GF-D8 (cell line): ENCODE measurements around the gene NEURL1B.

ENCODE experiments used
- DNase-seq: peaks from one replicate; lab custom pipeline; 2025; lab: John Stamatoyannopoulos, UW

Gene NEURL1B

DNA sequence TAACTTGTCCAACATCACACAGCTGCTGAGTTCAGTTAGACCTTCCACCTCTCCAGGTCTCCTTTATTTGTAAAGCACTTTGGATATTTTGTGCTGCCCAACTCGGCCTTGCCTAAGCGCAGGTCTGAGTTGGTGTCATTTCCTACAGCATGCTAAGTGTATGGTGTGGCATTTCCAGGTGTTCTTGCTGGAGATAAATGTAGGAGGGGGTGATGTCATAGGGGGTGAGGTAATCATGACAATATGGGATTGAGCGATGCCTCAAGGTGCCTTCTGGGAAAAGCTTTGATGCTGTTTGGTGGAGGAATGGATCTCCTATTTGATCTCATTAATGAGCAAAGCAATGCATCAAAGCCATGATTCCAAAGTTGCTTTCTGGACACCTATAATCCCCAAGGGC lies 32.3 kb upstream of the NEURL1B start:
- no peak for DNase-seq

DNA sequence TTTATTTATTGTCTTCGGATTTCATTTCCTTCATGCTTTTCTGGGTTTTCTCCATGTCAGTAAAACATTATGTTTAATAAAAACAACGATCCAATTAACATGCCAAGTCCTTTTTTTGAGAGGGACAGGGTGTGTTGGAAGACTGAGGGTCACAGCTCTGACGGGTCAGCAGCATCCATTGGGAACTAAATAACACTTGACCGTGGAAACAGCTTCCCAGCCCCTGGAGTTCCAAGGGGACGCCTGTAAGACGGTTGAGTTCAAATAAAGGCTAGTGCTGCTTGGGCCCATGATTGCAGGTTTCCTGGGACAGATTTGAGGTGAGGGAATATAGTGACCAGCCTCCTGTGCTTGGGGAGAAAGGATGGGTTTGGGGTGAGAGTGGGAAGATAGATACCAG lies 30.4 kb upstream of the NEURL1B start:
- DNase-seq = no peak

DNA sequence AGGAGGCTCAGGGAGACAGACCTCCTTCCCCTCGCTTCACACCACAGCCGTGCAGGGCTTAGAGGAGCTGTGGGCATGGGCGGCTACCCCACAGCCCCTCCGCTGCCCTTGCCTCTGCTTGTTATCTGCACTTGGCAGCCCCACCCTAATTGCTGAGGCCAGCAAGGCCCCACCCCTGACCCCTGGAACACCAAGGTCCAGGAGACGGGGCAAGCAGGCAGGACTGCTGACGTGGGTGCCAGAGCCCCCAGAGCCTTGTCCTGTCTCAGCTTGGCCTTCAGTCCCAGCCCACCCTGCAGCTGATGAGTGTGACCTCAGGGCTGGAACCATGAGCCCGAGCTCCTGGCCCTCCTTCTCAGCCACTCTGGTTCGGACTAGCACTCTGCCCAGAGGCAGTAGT lies 29.1 kb upstream of the NEURL1B start:
- no peak for DNase-seq

DNA sequence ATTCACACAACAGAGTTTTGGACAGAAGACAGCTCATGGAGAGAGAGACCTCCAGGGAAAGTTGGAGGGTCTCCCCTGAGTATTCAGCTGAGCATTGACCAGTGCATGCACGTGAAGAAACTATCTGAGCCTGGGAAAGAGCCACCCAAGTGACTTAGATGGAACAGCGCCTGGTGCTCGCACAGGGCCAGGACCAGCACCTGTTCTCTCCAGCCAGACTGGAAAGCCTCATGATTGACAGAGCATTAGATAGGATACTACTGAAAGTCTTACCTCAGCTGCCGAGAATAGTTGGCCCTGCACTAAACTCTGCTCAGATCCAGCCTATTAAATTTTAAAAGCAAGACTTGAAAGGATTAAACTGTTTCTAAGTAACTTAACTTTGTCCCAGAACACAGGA lies 28.3 kb upstream of the NEURL1B start:
- no peak for DNase-seq

DNA sequence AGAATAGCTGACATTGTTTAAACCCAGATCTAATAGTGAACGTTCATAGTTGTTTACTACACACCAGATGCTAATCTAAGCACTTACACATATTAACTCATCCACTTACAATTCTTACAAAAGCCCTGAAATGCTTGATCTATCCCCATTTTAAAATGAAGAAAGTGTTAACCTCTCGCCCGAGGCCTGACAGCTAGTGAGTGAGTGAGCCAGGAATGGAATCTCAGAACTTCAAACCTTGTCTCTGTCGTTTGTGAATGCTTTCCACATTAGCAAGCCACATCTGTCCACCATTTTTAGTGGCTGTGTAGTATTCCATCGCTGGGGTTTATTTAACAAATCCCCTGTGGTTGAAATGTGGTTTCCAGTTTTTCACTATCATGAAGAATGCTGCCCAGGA lies 24.9 kb upstream of the NEURL1B start:
- DNase-seq = no peak

DNA sequence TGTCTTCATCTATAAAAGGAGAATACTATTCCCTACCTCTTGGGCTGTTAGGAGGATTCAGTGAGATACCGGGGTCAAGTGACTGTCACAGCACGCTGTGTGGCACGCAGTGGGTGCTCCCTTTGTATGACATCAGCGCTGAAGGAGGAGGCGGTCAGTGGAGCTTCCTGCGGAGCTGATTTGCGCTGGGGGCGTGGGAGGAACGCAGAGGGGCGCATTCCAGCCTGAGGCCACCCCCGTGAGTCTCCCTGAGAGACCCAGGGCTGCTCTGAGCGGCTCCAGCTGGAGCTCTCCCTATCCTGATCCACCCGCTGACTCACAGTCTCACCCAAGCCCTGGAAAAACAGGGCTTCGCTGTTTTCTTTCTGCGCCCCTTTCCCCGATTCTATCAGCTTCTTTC lies 24.3 kb upstream of the NEURL1B start:
- no peak for DNase-seq

DNA sequence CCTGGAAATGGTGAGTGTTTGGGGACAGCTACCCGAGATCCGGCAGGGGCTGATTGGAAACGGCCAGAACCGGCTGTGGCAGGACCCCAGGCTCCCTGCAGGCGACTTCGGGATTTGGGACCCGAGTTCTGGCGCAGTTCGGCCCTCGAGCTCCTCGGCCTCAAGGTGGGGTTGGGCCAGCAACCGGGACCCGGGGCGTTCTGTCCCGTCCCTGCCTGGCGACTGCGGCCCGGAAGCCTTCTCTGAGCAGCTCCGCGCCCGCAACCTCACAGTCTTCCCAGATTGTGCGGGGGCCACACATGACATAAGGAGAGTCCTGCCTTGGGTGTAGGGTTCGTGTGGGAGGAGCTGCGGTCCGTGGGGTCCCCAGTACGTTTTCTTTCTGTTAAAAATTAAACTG lies 23.2 kb upstream of the NEURL1B start:
- DNase-seq = no peak

DNA sequence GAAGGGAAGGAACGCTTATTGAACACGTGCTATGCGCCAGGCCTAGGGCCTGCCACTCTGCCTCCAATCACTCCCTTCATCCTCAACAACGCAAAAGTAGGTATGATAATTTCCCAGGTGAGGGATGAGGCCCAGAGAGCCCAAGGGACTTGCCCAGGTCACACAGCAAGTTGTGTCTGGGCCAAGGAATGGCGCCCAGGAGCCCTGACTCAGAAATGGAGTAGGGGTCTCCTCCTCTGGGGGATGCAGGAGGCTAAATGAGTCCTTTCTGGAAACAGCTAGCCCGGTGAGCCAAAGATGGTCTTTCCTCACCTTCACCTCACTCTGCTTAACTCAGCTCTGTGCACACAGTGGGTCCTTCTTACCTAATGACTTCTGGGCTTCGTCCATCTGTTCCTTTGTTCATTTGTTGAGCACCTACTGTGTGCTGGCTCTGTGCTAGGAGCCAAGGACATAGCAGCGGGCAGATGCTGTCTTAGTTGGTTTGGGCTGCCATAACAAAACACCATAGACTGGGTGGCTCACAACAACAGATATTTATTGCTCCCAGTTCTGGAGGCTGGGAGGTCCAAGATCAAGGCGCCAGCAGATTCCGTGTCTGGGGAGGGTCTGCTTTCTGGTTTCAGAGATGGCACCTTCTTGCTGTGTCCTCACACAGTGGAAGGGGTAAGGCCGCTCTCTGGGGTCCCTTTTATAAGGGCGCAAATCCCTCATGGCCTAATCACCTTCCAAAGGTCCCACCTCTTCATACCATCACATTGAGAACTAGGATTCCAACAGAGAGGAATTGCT lies 22.3 kb upstream of the NEURL1B start:
- DNase-seq = no peak

DNA sequence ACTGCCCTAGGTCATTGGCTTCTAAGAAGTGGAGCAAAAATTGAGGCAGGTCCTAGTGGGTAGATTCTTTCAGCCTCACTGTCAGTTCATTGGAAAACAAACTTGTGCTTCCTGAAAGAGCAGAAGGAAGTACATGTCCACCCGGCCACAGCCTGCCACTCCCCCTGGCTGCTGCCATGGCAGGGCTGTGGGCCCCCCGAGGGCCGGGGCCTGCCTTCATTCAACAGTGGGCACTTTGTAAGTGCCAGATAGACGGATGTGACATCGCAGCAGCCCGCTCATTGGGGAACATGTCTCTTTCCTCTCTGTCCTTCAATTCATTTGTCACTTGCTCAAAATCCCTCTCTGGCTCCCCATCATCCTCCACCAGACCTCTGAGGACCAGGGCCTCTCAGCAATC lies 20.6 kb upstream of the NEURL1B start:
- no peak for DNase-seq

DNA sequence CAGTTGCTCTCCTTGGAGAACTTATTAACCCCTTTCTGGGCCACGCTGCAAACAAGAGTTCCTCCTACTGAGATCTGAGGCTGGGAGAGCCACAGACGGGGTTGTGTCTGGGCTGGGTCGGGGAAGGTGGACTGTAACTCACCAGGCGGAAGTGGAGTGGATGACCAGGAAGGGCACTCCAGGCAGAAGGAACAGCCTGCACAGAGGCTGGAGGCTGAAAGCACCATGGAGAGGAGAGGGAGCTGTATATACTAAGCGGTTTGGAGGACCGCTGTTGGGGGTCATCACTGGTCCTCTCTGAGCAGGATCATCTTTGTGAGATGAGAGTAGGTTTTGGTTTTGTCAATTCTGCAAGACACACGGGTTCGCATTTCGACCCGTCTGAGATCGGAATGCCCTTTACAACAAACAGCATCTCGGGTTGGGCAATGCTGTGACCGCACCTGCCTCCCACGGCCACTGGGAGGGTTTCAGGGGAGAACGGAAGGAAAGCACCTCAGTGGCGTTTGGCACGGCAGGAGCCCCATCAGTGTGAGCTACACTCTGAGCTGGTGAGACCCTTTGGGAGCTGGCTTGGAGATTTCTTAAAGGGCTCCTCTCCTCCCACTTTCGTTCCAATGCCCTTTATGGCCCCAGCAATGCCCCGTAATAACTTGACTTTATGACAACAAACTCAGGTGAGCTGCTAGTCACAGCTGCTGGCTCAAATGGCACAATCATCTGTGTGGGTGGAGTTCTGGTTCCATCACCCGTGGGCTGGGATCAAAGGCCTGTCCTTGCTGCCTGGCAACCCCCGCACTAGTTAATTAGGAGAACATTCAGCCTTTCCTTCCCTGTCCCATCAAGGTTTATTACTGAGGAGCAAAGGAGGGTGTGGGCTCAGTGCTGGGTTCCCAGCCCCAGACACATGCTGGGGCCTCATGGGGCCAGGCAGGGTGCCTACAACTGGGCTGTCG lies 18.7 kb upstream of the NEURL1B start:
- no peak for DNase-seq

DNA sequence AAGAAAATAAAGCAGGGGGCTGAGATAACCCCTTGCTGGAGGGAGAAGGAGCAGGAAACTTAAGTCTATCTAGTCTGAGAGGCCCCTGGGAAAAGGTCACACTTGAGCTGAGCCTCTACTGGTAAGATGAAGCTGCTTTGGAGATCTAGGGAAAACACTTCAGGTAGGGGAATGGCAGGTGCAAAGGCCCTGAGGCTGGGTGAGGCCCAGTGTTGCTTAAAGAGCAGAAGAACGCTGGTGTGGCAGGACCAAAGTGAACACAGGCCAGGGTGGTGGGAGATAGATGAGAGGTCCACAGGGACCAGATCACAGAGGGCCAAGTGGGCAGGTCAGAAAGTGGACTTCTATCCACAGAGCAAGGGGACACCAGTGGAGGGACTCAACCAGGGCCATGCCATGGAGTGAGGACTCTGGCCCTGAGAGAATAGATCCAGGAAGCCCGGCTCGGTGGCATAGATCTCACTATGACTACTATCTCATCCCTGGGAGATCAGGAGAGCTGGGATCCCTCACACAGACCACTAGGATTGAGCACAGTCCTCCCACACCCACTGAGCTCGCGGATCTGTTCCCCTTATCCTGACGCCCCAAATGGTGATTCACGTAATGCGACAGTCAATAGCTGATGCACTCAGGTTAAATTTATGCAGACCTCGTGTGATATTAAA lies 17.6 kb upstream of the NEURL1B start:
- no peak for DNase-seq

DNA sequence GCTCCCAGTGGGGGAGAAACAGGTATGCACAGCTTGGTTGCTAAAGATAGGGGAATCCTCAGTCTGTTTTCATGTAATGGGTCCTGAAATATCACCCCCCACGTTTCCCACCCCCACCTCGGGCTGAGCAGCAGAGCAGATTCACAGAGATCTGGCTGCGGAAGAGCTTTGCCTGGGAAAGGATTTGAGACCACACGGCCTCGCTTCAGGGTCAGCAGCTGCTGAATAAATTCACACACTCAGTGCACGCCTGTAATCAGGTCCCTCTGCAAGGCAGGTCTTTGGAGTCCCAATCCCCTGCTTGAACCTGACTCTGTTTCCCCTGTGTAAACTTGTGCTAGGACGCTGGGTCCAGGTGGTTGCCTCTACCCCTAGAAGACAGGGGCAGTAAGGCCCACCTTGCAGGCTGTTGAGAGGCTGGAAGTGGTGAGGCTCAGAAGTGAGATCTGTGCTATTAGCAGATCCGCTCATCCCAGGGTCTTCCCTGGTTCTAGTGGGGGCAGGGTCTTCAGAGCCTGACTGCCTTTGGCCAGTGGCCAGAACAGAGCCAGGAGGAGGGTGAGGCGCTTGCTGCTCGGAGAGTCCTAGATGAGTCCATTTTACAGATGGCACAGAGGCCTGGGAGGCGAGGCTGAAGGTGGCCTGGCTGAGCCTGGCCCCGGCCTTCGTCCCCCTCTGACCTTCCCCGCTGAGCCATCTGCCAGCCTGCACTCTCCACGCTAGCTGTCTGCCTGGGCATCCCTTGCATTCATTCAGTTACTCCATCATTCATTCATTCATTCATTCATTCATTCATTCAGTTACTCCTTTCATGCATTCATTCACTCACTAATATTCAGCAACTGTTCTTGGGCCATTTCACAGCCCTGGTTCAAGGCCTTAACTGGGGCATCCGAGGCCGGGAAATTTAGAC lies 16.7 kb upstream of the NEURL1B start:
- DNase-seq = no peak

DNA sequence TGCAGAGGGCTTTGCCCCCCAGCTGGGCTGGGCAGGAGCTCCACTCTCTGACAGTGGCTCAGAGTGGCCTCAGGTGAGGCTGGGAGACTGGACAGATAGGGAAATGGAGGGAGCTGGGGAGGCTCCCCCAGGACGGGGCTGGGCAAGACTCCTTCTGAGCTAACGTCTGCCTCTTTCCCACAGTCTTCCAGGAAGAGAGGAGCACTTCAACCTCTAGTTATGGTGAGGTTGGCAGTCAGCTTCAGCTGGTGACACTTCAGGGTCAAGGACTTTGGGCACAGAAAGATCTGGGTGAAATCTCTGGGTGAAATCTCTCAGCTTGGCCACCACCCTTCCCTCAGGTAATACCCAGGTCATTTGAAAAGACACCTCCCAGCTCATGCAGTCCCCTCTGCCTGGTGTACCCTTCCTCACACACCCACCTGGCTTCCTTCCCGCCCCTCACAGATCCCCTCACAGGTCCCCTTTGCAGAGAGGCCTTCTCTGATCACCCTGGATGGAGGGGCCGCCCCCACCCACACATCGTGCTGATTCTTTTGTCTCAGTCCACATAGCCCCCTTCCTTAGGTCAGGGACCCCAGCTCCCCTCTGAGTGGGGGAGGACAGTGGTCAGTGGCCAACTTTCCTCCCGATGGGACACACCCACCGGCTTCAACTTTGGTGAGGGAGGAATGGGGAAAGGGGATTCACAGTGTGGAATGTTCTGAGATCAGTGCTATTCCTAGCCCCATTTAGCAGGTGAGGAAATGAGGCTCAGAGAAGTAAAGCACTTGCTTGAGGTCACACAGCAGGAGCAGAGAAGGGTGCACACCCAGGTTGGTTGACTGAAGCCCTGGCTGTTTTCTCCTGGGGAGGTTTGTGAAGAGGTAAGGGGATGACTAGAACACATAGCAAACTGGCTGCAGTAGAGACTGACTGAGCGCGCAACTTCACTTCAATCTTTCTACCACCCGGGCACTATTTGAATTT lies 15.8 kb upstream of the NEURL1B start:
- no peak for DNase-seq

DNA sequence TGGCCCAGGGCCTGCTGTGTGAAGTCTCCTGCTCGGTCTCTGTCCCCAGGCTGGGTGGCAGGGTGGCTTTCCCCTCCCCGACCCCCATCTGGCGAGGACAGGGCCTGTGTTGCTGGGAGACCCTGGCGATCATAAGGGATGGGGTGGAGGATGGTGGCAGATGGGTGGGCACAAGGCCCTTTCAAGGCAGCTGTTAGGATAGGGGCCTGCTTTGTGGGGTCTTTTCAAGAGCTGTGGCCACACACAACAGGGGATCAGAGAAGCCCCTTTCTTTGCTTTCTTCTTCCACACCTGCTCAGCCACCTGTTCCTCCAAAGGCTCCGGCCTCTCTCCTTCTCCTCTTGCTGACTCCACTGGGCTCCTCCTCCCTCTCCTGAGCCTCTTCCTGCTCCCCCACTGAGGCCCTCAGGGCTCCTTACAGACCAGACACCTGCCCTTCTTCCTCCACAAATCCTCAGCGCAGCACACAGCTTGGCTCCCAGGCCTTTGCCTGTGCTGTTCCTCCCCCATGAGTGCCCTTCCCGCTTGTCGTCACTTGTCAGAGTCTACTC lies 15.0 kb upstream of the NEURL1B start:
- no peak for DNase-seq

DNA sequence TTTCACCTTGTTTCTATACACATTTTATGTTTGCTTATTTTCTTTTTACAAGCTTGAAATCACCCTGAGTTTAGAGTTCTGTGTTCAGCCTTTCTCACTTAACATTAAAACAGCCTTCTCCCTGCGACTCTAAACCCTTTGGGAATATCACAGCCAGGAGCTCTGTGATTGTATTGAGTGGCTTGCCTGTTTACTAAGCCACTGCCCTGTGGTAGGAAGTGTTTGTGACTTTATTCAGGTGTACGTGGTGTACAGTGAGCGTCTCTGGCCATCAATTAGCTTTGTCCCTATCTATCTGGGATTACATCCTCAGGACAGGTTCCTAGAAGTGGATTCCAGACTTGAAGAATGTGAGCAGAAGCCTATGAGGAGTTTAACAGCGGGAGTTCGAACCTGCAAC lies 11.0 kb upstream of the NEURL1B start:
- no peak for DNase-seq

DNA sequence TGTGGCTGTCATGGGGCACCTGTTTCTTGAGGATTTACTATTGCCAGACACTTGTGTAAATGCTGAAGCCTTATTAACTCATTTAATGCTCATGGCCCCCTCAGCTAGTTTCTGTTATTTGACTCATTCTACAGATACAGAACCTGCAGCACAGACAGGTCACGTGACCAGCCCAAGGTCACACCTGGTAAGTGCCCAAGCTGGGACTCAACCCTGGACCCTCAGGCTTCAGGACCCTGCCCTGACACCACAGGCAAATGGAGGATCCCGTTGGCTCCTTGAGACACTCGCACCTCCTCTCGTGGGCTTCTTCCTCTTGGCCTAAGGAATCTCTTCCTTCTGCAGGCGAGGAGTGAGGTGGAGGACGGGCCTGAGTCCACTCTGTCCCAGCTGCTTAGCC lies 10.6 kb upstream of the NEURL1B start:
- DNase-seq = no peak

DNA sequence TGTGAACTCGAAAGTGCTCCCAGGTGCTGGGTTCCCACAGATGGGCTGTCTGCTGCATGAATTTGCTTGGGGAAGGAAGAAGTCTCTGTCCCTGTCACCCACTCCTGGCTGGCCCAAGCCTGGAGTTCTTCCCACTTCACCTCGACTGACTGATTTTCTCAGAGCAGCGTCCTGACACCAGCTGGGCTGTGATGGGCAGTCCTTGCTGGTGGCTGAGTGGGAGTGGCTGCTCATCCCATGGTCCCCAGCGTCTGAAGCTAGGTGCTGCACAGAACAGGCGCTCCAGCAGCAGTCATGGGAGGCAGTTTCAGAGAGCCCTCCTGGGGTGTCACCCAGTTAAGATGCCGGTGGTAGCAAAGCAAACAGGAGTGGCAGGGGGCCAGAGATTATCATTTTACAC lies 10.1 kb upstream of the NEURL1B start:
- DNase-seq = no peak

DNA sequence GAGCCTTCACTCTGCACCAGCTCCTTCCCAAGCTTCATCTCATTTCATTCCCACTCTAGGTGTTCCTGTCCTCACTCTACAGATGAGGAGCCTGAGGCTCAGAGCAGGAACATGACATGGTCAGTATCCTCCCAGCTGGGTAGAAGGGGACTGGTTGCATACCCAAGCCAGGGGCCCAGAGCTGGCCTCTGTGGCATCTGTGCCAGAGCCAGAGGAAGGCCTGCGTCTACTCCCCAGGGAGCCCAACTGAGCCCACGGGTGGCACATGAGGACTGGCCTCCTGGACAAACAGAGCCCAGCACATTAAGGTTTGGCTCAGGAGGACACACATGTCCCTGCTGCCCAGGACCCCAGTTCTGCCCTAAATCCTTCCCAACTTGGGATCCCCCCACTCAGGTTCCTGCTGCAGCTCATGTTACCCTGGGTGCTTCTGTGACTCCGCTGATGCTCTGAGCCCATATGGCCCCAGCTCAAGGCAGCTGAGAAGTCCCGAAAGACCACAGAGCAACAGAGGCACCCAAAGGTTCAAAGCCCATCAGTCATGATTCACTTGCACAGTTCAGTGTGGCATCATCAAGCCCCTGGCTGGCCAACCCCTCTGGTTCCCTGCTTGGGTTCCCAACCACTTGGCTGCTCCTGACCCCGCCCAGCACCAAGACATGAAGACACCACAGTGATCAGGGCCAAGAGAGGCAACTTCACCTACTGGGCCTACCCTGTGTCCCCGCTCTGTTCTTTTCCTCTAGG lies 8.5 kb upstream of the NEURL1B start:
- DNase-seq = no peak

DNA sequence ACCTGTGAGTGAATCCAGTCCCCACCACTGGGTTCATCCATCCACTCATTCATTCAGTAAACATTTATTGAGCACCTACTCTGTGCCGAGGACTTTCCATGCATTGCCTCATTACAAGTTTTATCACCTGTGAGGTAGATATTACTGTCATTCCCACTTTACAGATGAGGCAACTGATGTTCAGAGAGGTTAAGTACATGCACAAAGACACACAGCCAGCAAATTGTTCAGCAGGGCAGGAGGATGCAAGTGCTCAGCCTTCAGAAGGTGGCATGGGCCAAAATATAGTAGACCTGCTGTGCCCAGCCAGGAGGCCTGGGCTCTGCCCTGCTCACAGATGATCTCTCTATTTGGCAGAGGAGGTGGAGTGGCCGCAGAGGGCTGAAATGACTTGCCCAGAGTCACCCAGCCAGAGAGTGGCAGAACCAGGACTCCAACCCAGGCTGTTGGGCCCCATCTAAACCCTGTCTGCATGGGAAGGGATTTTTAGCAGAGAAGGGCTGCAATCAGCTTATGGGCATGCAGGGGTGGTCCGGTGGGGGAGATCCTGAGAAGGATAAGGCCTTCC lies 7.6 kb upstream of the NEURL1B start:
- no peak for DNase-seq
